Measurements from ENCODE around the gene NDUFB7. TPM values are rescaled to one million over a fixed set of nuclear protein-coding genes. Genes with fewer than 3 reads are reported as not detected.

The NDUFB7 gene
- total and polyA plus RNA-seq, 2 of the 8 experiments (the other 6 are each of a cell fraction or from before 2014, with no cell fraction given), result 151 to 740 TPM

- Histone ChIP-seq H4K20me1 (replicated peaks in 1 of 2; ENCODE audit: control insufficient read depth in 1 of 2, insufficient read depth in 2 of 2, low read length in 2 of 2) (no peaks in the 10 kb centered on the region), H3K9ac (replicated peaks in 1 of 4; ENCODE audit: extremely low read depth in 1 of 4, low read depth in 3 of 4, low read length in 3 of 4) (no peak overlapping the region), H2BK120ac (replicated peaks; ENCODE audit: low read depth, low read length) (no peak overlapping the region), H3K56ac (replicated peaks; ENCODE audit: insufficient read length, low read depth, low read length) (no peak overlapping the region), H4K5ac (ENCODE audit: insufficient read length, low read depth, low read length) (no peak overlapping the region), H2BK20ac (ENCODE audit: low read length) (no peak overlapping the region), H3K4me1 (replicated peaks in 1 of 4; ENCODE audit: control insufficient read depth in 3 of 4, insufficient read depth in 4 of 4, low read length in 3 of 4) (no peaks in the 10 kb centered on the region), H3K23me2 (ENCODE audit: low read depth, low read length) (no peaks in the 10 kb centered on the region), H3K79me1 (ENCODE audit: low read depth, low read length) (no peaks in the 10 kb centered on the region), H3K18ac (ENCODE audit: extremely low read depth, low read length) (no peak overlapping the region), H3K36me3 (ENCODE audit: control insufficient read depth in 2 of 4, insufficient read depth in 4 of 4, low read length in 3 of 4) (no peaks in the 10 kb centered on the region), H2AK5ac (ENCODE audit: low read depth, low read length) (no peak overlapping the region), H4K91ac (replicated peaks; ENCODE audit: insufficient read length, low read length) (no peak overlapping the region), H3K27me3 (replicated peaks in 1 of 4; ENCODE audit: control insufficient read depth in 3 of 4, extremely low read depth in 1 of 4, insufficient read depth in 3 of 4, low read length in 3 of 4) (no peaks in the 10 kb centered on the region), H2BK15ac (ENCODE audit: low read length) (no peak overlapping the region), H2AFZ (ENCODE audit: low read length) (no peak overlapping the region), H3K27ac (ENCODE audit: low read depth, low read length) (no peak overlapping the region), H3K23ac (ENCODE audit: insufficient read length) (no peak overlapping the region), H2BK12ac (ENCODE audit: low read depth, low read length) (no peak overlapping the region), H3K79me2 (ENCODE audit: control insufficient read depth in 1 of 2, insufficient read depth in 2 of 2, low read length in 2 of 2) (no peaks in the 10 kb centered on the region), H3K4ac (replicated peaks; ENCODE audit: insufficient read length, low read depth, low read length) (no peak overlapping the region), H3K9me3 (ENCODE audit: insufficient read depth in 2 of 2, low read depth in 1 of 2, low read length in 1 of 2) (peaks cover 34 to 42% of the 10 kb centered on the region in 2 experiments), H3K14ac (ENCODE audit: insufficient read length) (no peak overlapping the region), H3K4me3 (ENCODE audit: extremely low read depth in 1 of 4, insufficient read depth in 2 of 4, low read depth in 3 of 4, low read length in 4 of 4) (no peak overlapping the region), H4K8ac (ENCODE audit: extremely low read depth, insufficient read depth, low read length) (no peak overlapping the region), H3K4me2 (ENCODE audit: insufficient read depth in 1 of 2, low read depth in 2 of 2, low read length in 2 of 2) (no peak overlapping the region), H2BK5ac (ENCODE audit: low read depth, low read length) (no peak overlapping the region)
- ChIA-PET CTCF (ENCODE audit: partially characterized antibody) (interaction anchor here (1.8 kb wide), 1 partner anchor 67 kb away, joined by 3 read pairs; no protein-coding TSS in a partner anchor), POLR2A (ENCODE audit: partially characterized antibody) (no interaction called here)
- DNase-seq (ENCODE audit: low read depth in 1 of 2, low spot score in 2 of 2) (no peak), FAIRE-seq (no peak)
- TF ChIP-seq CREB1 (IDR thresholded peaks at IDR 0.05) (no peak), RAD21 (IDR thresholded peaks at IDR 0.05 in 1 of 2, conservative IDR thresholded peaks at IDR 0.05 in 1 of 2; ENCODE audit: low read depth in 2 of 2, low read length in 2 of 2) (no peak), KDM1A (IDR thresholded peaks at IDR 0.05; ENCODE audit: borderline replicate concordance, low read length) (no peak), PHF8 (conservative IDR thresholded peaks at IDR 0.05; ENCODE audit: low read depth, low read length) (no peak), KDM5A (IDR thresholded peaks at IDR 0.05; ENCODE audit: low read length) (no peak), TBP (IDR thresholded peaks at IDR 0.05; ENCODE audit: low read depth, low read length) (no peak), ASH2L (IDR thresholded peaks at IDR 0.05; ENCODE audit: low read length) (no peak), ZNF274 (IDR thresholded peaks at IDR 0.05; ENCODE audit: borderline replicate concordance, extremely low read depth, low read length) (no peak), SIRT6 (IDR thresholded peaks at IDR 0.05; ENCODE audit: low read length) (no peak), CBX5 (IDR thresholded peaks at IDR 0.05; ENCODE audit: low read depth, low read length) (no peak), CEBPB (IDR thresholded peaks at IDR 0.05; ENCODE audit: low read depth, low read length) (no peak), POLR2AphosphoS5 (IDR thresholded peaks at IDR 0.05; ENCODE audit: low read depth, low read length) (no peak), NRF1 (IDR thresholded peaks at IDR 0.05; ENCODE audit: low read depth, low read length) (no peak)
- TF ChIP-seq, protein P1, sequence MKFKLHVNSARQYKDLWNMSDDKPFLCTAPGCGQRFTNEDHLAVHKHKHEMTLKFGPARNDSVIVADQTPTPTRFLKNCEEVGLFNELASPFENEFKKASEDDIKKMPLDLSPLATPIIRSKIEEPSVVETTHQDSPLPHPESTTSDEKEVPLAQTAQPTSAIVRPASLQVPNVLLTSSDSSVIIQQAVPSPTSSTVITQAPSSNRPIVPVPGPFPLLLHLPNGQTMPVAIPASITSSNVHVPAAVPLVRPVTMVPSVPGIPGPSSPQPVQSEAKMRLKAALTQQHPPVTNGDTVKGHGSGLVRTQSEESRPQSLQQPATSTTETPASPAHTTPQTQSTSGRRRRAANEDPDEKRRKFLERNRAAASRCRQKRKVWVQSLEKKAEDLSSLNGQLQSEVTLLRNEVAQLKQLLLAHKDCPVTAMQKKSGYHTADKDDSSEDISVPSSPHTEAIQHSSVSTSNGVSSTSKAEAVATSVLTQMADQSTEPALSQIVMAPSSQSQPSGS (IDR thresholded peaks at IDR 0.05; ENCODE audit: low read length), result no peak
These were observed 47.5 kb upstream of the NDUFB7 start for GRCh38 chr19:14619404-14619803.

Data from H1 (cell line).